GM18868 (cell line): ENCODE results near the gene PITRM1.
"Not testable (repeated sequence)": the region's sequence is repeated elsewhere in the genome, so short reads cannot be mapped to it uniquely, and the experiment has no call there.

Experiments used
- ATAC-seq: cut with Tn5 transposase; IDR thresholded peaks from one replicate; pipeline ENCODE4 v1.9.1; 2021; ENCODE audit warnings: mild to moderate bottlenecking, moderate library complexity; ENCODE audit not compliant: unreplicated experiment

The PITRM1 gene

DNA sequence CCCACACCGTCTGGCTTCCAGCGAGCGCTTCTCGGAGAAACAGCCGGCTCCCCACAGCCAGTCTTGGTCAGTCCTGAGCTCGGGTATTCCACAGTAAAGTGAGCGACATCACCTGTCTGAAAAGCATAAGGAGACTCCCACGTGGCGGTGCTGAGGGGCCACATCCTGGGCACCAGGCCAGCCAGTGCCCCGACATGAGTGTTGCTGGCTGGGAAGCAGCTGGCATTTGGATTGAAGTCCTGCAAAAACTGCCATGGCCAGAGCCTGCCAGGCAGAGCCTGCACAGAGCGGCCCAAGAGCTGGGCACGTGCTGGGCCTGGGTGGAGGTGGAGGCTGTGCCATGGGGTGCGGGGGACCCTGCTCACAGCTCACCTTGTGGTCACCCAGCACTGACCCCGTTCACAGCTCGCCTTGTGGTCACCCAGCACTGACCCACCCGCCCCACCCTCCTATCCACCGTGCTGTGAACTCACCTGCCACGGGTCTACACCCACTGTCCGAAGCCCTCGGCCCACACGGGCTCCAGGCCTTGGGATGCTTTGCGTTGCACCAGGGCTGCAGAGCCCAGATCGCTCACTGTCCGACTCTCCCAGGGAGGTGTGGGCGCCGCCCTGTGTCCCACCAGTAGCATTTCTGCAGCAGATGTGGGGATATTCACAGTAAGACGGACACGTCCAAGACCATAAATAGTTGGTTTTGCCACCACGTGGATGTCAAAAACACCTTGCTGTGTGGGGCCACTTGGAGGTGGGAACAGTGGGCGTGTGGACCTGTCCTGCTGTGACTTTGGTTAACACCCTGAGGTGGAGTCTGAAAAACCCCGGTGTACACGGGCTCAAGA, 48.8 kb downstream of the PITRM1 start:
- ATAC-seq: no peak

DNA sequence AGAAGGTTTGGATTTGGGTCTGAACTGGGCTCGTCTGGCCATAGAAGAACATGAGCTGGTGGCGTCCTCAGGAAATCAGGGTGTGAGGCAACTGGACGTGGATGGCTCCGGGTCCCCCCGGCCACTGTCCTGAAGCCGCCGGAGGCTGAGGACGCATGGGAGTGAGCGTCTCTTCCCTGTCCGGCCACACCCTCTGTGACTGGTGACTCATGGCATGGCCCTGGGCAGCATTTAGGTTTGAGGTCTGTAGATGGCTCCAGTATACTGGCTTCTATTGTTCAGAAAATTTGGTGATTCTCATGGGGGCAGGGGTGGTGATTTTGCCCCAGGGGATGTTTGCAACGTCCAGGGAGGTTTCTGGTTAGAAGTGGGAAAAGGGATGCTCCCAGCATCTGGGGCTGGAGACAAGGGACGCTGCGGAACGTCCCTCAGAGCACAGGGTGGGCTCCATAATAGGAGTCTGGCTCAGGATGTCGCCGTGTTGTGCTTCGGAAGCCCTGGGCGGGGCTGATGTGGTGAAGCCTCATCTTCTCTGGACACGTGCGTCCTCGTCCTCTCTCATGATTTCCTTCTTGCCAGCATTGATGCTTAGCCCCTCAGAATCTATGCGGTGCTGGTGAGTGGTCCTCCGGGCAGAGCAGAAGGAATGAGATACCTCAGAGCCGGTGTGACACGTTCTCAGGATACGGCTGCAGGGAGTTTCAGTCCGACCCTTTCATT, 49.9 kb downstream of the PITRM1 start:
- no peak for ATAC-seq

DNA sequence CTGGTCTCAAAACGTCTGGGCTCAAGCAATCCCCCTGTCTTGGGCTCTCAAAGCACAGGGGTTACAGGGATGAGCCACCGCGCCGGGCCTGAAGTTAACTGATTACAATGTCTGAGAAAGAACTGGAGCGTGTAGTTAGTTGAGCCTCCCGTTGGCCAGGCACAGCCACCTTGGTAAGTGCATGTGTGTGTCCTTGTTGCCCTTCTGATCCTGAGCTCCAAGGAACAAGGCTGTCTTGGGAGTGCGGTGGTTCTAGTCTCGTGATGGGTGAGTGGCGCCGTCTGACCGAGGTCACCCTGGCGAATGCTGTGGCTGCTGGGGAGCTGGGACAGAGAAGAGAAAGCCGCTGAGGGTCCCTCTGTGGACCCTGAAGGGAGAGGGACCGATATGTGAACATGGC, 50.5 kb downstream of the PITRM1 start:
- no peak for ATAC-seq

DNA sequence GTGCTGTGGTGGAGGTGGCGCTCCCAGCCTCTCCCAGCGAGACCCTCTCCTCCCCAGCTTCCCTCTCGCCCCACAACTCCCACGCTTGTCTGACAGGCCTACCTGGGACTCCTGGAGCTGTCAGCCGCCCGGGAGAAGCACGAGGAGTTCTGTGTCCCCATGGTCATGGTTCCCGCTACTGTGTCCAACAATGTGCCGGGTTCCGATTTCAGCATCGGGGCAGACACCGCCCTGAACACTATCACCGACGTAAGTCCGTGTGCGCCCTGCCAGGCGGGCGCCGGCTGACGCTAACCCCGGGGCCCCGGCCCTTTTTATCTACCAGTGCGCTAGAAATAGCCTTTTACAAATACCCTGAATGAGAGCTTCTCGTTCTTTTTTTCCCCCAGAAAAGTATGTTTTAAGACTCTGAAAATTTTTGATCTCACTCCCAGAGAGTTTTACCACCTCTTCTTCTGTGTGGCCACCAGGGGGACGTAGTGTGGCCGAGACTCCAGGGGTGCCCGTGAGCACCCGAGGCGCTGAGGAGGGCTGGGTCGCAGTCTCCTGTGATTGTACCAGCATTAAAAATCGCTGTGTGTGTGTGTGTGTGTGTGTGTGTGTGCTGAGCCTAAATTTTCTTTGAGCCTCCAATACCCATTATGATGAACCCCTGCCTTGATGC, 52.7 kb downstream of the PITRM1 start:
- no peak for ATAC-seq

DNA sequence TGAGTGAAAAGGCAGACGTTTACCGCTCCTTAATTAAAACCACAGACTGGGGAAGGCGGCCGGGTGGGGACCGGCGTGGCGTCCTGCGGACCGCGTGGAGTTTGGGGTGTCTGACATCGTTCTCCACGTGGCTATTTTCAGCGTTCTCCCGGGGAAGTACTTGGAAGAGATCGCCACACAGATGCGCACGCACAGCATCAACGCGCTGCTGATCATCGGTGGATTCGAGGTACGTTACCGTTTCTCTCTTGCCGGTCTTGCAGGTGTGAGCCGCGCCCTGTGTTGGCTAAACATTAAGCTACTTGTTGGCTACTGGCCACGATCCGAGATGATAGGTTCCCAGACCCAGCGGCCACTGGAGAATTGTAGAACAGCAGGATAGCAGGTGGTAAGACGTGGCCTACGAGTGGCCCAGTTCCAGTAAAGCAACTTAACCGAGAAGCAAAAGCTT, 53.9 kb downstream of the PITRM1 start:
- no peak for ATAC-seq

DNA sequence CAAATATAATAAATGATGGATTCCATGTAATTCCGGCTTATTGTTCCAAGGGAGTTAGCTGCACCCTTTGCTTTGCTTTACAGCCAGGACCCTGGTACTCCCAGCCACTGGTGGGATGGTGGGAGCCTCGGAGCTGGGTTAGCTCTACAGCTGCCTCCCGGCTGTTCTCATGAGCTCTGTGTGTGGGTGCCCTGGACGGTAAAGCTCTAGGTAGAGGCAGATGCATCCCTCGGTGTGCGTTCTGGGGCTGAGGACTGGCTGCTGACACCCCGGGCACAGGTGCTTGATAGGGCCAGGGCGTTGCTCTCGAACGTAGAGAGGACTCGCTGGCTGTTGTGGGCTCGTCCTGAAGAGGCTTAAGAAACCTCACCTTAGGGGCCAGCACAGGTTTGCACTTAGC, 55.1 kb downstream of the PITRM1 start:
- ATAC-seq: no peak

DNA sequence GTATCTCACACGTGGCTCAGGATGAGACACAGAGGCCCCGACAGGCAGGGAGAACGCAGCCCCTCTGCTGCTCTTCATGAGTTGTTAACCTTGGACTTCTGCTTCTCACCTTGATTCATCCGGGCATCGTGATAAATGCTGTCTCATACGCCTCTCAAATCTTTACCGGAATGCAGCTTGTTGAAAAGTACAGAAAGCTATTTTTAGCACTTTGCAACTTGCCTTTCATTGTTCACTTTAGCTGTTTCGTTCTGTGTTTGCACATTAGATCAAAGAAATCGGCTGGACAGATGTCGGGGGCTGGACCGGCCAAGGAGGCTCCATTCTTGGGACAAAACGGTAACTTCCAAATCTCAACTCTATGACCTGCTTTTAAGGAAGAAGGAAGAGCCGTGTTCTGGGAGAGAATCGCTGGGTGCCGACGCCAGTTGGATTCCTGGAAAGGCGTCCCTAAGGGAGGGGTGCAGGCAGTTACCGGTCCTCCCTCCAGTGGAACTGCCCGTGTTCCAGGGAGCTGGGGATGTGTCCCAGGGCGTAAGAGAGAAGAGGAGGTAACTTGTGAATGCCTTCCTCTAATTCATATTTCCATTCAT, 56.0 kb downstream of the PITRM1 start:
- ATAC-seq: no peak

DNA sequence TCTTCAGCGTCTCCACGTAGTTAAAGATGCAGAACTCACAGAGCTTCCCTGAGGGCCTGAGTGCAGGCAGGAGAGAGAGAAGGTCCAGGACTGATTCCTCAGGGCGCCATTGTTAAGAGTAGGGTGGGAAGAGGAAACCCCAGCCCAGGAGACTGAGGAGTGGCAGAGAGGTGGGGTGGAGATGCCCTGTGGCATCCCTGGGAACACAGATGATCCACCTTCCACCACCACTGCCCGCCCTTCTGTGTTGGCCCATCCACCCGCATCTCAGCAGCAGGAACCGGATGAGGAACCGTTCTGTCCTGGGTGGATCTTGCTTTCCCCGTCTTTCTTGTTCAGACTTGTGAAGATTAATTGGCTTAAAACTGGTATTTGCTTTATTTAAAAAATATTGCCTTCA, 56.9 kb downstream of the PITRM1 start:
- ATAC-seq: no peak

DNA sequence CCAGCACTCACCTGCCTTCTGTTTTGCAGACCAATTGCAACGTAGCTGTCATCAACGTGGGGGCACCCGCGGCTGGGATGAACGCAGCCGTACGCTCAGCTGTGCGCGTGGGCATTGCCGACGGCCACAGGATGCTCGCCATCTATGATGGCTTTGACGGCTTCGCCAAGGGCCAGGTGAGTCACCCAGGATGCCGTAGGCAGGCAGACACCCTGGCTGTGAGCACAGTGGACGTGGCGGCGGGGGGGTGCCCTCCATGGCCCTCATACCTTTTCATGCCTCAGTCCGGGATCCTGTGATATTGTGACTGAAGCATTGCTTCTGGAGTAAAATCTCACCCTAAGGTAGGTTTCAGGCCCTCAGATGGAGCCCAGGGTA, 59.2 kb downstream of the PITRM1 start:
- ATAC-seq: no peak

DNA sequence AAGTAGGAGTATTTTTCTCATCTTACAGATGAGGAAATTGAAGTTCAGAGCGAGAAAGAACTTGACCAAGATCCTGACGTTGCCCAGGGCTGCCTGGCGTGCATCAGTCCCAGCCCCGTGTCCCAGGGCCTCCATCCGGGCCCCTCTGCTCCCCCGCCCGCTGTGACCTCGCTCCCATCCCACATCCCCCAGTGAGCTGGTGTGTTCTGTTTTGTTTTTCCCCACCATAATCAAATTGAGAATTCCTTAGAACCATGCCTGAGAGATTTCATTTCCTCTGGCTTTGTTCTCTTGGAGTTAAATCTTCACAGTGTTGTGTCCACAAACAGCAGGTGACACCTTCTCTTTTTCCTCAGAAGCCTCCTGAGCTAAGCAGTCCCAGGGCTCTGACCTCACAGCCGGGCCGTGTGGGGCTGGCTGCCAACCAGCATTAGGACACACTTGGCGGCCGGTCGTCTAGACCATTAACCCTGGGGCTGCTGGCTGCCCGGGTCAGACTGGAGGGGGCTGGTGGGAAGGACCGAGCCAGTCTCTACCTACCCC, 60.9 kb downstream of the PITRM1 start:
- no peak for ATAC-seq

DNA sequence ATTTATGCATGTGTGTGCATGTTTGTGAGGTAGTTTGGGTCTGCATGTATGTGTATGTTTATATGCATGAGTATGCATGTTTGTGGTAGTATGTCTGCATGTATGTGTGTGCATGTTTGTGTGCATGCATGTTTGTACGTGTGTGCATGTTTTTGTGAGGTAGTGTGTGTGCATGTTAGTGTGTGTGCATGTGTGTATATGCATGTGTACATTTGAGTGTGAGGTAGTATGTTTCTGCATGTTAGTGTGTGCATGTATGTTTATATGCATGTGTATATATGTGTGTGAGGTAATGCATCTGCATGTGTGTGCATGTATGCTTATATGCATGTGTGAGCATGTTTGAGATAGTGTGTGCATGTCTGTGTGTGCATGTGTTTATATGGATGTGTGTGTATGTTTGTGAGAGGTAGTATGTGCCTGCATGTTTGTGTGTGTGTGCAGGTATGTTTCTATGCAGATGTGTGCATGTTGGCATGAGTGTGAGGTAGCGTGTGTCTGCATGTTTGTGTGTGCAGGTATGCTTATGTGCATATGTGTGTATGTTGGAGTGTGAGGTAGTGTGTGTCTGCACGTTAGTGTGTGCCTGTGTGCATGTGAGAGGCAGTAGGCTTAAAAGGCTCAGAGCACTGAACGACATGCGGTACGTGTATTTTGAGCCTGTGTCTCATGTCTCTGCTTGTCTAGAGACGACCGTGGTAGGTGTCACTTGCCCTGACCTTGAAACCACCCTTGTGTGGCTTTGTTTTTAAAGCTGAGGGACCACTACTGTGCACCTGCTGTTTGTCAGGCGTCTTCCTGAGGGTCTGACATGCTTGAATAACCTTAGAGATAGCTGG, 61.6 kb downstream of the PITRM1 start:
- ATAC-seq: no peak

DNA sequence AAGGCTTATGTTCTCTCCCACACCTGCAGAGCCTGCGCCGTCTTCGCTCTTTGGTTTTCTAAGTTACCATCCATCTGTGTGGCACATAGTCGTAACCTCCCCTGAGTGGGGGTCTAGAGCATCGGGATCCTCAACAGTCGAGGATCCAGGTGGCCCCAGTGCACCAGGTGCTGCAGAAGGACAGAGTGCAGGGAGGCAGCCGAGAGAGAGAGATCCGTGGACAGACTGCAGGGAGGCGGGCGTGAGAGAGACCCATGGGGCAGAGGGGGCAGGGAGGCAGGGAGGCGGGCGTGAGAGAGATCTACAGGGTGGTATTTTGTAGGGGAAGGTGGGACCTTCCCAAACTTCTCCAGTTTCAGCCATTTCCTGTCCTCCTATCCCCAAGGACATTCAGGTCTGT, 62.9 kb downstream of the PITRM1 start:
- no peak for ATAC-seq

DNA sequence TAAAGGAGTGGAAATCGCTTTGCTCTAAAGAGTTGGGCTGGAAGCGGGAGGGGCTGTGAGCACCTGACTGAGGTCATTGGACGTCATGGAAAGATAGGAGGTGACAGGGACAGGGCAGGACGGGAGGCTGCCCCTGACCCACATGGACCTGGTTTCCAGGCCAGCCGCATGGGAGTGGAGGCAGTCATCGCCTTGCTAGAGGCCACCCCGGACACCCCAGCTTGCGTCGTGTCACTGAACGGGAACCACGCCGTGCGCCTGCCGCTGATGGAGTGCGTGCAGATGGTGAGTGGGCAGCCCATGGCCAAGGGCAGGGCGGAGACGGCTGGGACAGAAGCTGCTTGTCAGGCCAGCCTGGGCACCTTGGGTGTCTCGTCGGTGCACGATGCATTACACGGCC, 63.4 kb downstream of the PITRM1 start:
- no peak for ATAC-seq

DNA sequence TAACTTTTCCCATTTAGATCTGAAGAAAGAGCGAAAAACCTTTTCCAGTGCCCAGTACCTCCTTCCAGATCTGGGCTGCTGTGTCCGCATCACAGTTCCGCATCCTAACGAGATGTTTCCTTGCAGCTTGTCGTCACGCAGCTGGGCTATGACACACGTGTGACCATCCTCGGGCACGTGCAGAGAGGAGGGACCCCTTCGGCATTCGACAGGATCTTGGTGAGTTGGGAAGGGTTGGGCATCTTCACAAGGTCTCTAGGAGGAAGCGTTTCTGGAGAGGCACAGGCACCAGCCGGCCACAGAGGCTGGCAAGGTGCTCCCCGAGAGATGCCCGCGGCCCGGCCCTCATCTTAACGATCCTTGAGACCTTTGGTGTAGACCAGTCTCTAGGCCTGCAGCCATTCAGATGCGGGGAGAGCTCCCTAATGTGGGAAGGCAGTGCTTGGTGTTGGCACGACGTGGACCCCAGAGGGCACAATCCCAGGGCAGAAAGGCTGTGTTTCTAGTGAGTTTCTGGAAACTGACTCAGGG, 63.9 kb downstream of the PITRM1 start:
- ATAC-seq: no peak

DNA sequence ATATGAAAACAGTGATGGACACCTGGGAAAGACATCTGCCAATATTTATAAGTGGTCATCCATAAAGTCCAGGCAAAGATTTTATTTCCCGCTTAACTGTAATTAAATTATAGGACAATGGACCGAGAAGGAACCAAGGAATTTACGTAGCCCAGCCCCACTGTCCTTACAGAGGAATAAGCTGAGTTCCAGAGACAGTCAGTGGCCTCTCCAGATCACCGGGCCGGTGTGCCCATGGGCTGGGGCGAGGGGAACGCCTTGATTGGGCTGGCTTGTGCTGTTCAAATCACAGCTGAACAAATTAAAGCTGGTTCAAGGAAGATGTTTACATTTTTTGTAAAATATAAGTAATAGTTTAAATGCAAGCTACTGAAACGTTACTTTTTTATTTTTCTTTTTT, 64.5 kb downstream of the PITRM1 start:
- ATAC-seq: no peak

DNA sequence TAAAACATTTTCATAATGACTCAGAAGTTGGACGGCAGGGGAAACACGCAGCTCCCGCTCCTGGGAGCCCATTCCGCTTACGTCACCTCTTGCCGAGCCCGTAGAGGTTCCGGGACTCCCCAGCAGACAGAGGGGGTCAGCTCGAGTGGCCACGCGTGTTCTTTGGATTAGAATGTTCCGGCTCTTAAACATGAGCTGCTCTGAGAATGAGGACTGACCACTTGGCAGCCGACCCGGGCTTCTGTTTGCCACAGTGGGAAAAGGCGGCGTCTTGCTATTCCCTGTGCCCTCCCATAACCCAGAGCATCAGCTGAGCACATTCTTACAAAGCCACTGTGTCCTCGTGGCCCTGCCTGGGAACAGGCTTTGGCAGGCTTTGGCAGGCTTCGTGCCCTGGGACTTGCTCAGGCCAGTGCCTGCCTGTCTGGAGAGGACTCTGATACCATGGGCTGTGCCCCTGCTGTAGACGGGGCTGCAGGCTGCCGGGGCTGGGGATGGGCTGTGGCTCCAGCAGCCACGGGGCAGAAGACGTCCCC, 65.1 kb downstream of the PITRM1 start:
- ATAC-seq: no peak

DNA sequence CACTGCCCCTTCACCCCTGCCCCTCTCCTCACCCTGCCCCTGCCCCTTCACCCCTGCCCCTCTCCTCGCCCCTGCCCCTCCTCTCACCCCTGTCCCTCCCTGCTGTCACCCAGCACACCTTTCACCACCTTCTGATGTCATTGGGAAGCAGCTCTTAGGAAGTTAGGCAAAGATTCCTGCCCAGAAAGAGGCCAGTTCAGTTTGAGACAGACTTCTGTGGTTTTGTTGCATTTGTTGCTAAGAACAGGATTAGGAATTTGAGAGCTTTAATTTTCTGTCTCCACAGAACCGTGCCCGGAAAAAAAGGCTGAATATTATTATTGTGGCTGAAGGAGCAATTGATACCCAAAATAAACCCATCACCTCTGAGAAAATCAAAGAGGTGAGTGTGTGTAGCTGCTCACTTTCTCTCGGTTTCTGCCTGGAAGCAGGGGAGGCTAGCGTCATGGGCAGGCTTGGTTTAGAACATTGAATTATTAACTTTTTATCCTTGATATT, 65.6 kb downstream of the PITRM1 start:
- ATAC-seq: no peak

DNA sequence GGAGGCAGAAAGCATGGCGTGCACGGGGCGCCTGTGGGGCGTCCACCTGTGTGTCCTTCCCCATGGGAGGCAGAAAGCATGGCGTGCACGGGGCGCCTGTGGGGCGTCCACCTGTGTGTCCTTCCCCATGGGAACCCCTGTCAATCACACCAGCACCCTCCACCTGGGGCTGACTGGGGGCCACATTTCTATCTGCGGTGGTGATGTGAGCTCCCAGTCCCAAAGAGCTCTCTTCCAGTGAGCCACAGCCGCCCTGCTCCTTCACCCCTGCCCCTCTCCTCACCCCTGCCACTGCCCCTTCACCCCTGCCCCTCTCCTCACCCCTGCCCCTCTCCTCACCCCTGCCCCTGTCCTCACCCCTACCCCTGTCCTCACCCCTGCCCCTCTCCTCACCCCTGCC, 66.3 kb downstream of the PITRM1 start:
- not testable (repeated sequence) for ATAC-seq

DNA sequence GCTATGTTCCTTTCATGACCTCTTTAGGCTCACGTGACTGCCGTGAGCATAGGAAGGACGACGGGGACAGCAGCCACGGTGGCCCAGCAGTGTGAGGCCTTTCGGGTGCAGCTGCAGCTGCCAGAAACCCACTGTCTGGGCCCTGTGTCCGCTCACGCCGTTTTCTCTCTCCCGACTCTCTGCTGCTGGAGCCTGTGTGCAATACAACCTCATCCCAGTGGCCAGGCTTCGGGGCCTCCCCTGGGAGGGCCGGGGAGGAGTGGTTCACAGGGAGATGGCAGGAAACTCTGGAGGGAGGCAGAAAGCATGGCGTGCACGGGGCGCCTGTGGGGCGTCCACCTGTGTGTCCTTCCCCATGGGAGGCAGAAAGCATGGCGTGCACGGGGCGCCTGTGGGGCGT, 66.7 kb downstream of the PITRM1 start:
- no peak for ATAC-seq

DNA sequence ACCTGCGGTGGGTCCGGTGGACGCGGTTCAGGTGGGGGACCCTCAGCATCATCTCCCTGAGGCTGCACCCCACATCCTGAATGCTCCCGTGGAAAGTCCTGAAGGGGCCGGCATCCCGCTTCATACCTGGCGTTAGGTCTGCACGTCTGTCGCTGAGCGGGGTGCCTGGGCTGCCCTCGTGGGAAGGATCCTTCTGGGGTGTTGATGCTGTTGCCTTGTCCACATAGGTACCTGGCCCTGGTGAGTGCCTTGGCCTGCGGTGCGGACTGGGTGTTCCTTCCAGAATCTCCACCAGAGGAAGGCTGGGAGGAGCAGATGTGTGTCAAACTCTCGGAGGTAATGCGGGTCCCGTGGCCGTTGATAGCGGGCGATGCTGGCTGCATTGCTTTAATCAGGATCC, 67.4 kb downstream of the PITRM1 start:
- ATAC-seq: no peak
